ENCODE results near the gene TRIM44.

GRCh38 chr11:35803115-35803514 is 140.5 kb downstream of the TRIM44 start:
- TF ChIP-seq CTCF (IDR thresholded peaks at IDR 0.05; ENCODE audit: low read depth, low read length, missing input control) (no peak), MAX (IDR thresholded peaks at IDR 0.05) (no peak), EGR1 (IDR thresholded peaks at IDR 0.05; ENCODE audit: low read depth in 2 of 2) (no peak), HNF4A (conservative IDR thresholded peaks at IDR 0.05) (no peak), ZBTB33 (IDR thresholded peaks at IDR 0.05) (no peak)
